ENCODE data around the gene PRM1. TPM values are rescaled to one million over a fixed set of nuclear protein-coding genes. Genes with fewer than 3 reads are reported as not detected.

Gene PRM1
- total RNA-seq, 1 experiment from 2014 or later, result not detected

GRCh38 chr16:11236461-11237254 lies 44.5 kb downstream of the PRM1 start:
- H3K36me3 Mint-ChIP-seq (ENCODE audit: insufficient read depth, unreplicated experiment), result no peaks in the 10 kb centered on the region
- no peaks in the 10 kb centered on the region for H3K9me3 Mint-ChIP-seq (ENCODE audit: low read depth, unreplicated experiment)
- H3K4me3 Mint-ChIP-seq (ENCODE audit: low read depth, unreplicated experiment), result no peak overlapping the region
- H3K27ac Mint-ChIP-seq (ENCODE audit: unreplicated experiment), result no peak overlapping the region
- intact Hi-C loops (cut with micrococcal nuclease; ENCODE audit: unreplicated experiment), result no loop called here
- no TSS peak for BruUV-seq (replicated peaks)
- TF ChIP-seq, protein P1, sequence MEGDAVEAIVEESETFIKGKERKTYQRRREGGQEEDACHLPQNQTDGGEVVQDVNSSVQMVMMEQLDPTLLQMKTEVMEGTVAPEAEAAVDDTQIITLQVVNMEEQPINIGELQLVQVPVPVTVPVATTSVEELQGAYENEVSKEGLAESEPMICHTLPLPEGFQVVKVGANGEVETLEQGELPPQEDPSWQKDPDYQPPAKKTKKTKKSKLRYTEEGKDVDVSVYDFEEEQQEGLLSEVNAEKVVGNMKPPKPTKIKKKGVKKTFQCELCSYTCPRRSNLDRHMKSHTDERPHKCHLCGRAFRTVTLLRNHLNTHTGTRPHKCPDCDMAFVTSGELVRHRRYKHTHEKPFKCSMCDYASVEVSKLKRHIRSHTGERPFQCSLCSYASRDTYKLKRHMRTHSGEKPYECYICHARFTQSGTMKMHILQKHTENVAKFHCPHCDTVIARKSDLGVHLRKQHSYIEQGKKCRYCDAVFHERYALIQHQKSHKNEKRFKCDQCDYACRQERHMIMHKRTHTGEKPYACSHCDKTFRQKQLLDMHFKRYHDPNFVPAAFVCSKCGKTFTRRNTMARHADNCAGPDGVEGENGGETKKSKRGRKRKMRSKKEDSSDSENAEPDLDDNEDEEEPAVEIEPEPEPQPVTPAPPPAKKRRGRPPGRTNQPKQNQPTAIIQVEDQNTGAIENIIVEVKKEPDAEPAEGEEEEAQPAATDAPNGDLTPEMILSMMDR (IDR thresholded peaks at IDR 0.05; ENCODE audit: unreplicated experiment), result no peak
- H3K4me1 Mint-ChIP-seq (ENCODE audit: low read depth, unreplicated experiment), result peaks cover 17% of the 10 kb centered on the region
- no peaks in the 10 kb centered on the region for H3K27me3 Mint-ChIP-seq (ENCODE audit: unreplicated experiment)
- CTCF ChIA-PET, result interaction anchor here (0.7 kb wide), 1 partner anchor 206 kb away, joined by 4 read pairs; no protein-coding TSS in a partner anchor
- DNase-seq, result no peak

DNA sequence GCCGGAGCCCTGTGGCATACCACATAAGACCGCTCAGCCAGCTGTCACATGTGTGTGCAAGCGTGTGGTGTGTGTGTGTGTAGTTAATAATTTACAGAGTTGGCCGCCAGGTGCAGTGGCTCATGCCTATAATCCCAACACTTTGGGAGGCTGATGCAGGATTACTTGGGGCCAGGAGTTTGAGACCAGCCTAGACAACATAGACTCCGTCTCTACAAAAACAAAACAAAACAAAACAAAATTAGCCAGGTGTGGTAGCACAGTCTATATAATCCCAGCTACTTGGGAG lies 45.5 kb downstream of the PRM1 start:
- H3K9me3 Mint-ChIP-seq (ENCODE audit: low read depth, unreplicated experiment), result no peaks in the 10 kb centered on the region
- H3K27ac Mint-ChIP-seq (ENCODE audit: unreplicated experiment), result no peak overlapping the region
- H3K4me1 Mint-ChIP-seq (ENCODE audit: low read depth, unreplicated experiment), result peaks cover 17% of the 10 kb centered on the region
- intact Hi-C loops (cut with micrococcal nuclease; ENCODE audit: unreplicated experiment), result no loop called here
- BruUV-seq (replicated peaks), result no TSS peak
- TF ChIP-seq, protein P1 (IDR thresholded peaks at IDR 0.05; ENCODE audit: unreplicated experiment), result no peak
- H3K4me3 Mint-ChIP-seq (ENCODE audit: low read depth, unreplicated experiment), result no peak overlapping the region
- H3K27me3 Mint-ChIP-seq (ENCODE audit: unreplicated experiment), result no peaks in the 10 kb centered on the region
- H3K36me3 Mint-ChIP-seq (ENCODE audit: insufficient read depth, unreplicated experiment), result no peaks in the 10 kb centered on the region
- CTCF ChIA-PET, result interaction anchor here (1.2 kb wide), 1 partner anchor 34 kb away, joined by 3 read pairs; no protein-coding TSS in a partner anchor
- DNase-seq, result peak; percentile 45

DNA sequence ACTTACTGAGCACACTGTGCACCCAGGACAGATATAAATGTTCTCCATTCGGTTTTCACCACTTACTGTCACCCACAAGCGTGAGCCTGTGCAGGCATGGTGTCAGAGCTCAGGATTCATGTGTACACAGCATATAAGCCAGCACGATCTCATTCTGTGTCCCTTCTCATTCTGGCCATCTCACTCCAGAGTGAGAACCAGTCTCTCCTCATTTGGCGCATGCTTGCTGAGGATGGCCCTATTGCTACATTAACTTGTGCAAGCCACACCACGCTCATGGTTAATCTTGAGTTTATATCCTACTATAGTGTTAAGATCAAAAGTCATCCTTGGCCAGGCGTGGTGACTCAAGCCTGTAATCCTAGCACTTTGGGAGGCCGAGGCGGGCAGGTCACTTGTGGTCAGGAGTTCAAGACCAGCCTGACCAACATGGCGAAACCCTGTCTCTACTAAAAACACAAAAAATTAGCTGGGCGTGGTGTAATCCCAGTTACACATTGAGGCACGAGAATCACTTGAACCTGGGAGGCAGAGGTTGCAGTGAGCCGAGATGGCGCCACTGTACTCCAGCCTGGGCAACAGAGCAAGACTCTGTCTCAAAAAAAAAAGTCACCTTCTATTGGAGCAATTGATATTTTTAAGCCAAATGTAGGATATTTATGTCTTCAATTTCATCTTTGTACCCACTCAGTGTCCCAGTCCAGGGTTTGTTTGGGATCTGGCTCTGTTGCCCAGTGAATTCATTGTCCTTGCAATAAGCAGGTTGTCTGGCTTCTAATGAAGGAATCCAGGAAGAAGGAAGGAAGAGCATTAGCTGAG lies 46.0 kb downstream of the PRM1 start:
- no peak overlapping the region for H3K27ac Mint-ChIP-seq (ENCODE audit: unreplicated experiment)
- intact Hi-C loops (cut with micrococcal nuclease; ENCODE audit: unreplicated experiment), result no loop called here
- H3K27me3 Mint-ChIP-seq (ENCODE audit: unreplicated experiment), result no peaks in the 10 kb centered on the region

DNA sequence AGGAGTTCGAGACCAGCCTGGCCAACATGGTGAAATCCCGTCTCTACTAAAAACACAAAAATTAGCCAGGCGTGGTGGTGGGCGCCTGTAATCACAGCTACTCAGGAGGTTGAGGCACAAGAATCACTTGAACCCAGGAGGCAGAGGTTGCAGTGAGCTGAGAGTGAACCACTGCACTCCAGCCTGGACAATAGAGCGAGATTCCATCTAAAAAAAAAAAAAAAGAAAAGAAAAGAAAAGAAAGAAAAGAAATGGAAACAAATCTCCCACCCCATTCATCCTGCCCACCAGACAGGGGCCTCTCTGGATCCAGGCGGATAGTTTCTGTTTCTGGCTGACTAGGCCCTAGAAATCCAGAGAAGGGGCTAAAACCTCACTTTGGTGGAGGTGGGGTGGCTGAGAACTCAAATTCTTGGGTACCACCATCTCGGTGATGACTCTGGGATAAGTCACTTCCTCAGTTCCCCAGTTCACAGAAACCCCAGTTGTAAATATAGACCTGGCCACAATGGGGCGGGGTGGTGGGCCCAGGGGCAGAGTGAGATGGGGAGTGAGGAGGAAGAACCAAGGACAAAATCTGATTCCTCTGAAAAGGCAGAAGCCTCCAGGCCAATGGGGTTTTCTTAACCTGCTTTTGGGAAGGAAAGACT lies 47.3 kb downstream of the PRM1 start:
- Mint-ChIP-seq H3K27me3 (ENCODE audit: unreplicated experiment) (no peaks in the 10 kb centered on the region), H3K27ac (ENCODE audit: unreplicated experiment) (no peak overlapping the region), H3K36me3 (ENCODE audit: insufficient read depth, unreplicated experiment) (no peaks in the 10 kb centered on the region), H3K4me3 (ENCODE audit: low read depth, unreplicated experiment) (no peak overlapping the region), H3K4me1 (ENCODE audit: low read depth, unreplicated experiment) (peaks cover 24% of the 10 kb centered on the region), H3K9me3 (ENCODE audit: low read depth, unreplicated experiment) (no peaks in the 10 kb centered on the region)
- CTCF ChIA-PET, result no interaction called here
- no peak for DNase-seq
- TF ChIP-seq, protein P1 (IDR thresholded peaks at IDR 0.05; ENCODE audit: unreplicated experiment), result no peak
- intact Hi-C loops (cut with micrococcal nuclease; ENCODE audit: unreplicated experiment), result no loop called here
- no TSS peak for BruUV-seq (replicated peaks)

More for the DNA sequence above, 46.0 kb downstream of the PRM1 start:
- Mint-ChIP-seq H3K9me3 (ENCODE audit: low read depth, unreplicated experiment) (no peaks in the 10 kb centered on the region), H3K36me3 (ENCODE audit: insufficient read depth, unreplicated experiment) (no peaks in the 10 kb centered on the region), H3K4me1 (ENCODE audit: low read depth, unreplicated experiment) (peaks cover 20% of the 10 kb centered on the region), H3K4me3 (ENCODE audit: low read depth, unreplicated experiment) (no peak overlapping the region)
- DNase-seq, result no peak
- CTCF ChIA-PET, result interaction anchor here (1.2 kb wide), 1 partner anchor 34 kb away, joined by 3 read pairs; no protein-coding TSS in a partner anchor
- BruUV-seq (replicated peaks), result no TSS peak
- TF ChIP-seq, protein P1 (IDR thresholded peaks at IDR 0.05; ENCODE audit: unreplicated experiment), result no peak
